GM12878 (cell line): ENCODE data around the gene GATA3. TPM values are rescaled to one million over a fixed set of nuclear protein-coding genes. Genes with fewer than 3 reads are reported as not detected.

Experiments used
- BACH1 ChIP-seq: fragments of 450-650 bp; IDR thresholded peaks from 2 replicates; pipeline ENCODE4 v1.6.1; 2017; ENCODE audit warnings: mild to moderate bottlenecking, borderline replicate concordance
- CBX3 ChIP-seq: fragments of 200-600 bp; sonication (generic); IDR thresholded peaks from 2 replicates; pipeline ENCODE4 v1.6.1; 2016; ENCODE audit warnings: low read depth, borderline replicate concordance
- CHD4 ChIP-seq: fragments of 200-600 bp; sonication (generic); IDR thresholded peaks from 2 replicates; pipeline ENCODE4 v1.6.1; 2016; ENCODE audit warnings: mild to moderate bottlenecking
- CREB1 ChIP-seq: IDR thresholded peaks from 2 replicates; pipeline ENCODE4 v1.6.1; 2012; ENCODE audit warnings: low read depth, mild to moderate bottlenecking, inconsistent platforms
- CREM ChIP-seq: IDR thresholded peaks from 2 replicates; pipeline ENCODE4 v1.6.1; 2014; ENCODE audit warnings: antibody characterized with exemption, low read depth
- E4F1 ChIP-seq: fragments of 450-650 bp; IDR thresholded peaks from 2 replicates; pipeline ENCODE4 v1.6.1; 2018; ENCODE audit warnings: borderline replicate concordance, mild to moderate bottlenecking; ENCODE audit not compliant: partially characterized antibody
- ESRRA ChIP-seq: IDR thresholded peaks from 2 replicates; pipeline ENCODE4 v1.6.1; 2012; ENCODE audit warnings: mild to moderate bottlenecking, low read length, improper control_type of control experiment
- FOS ChIP-seq: IDR thresholded peaks from 3 replicates; pipeline ENCODE4 v1.6.1; 2011; ENCODE audit warnings: borderline replicate concordance; ENCODE audit not compliant: insufficient read length; ENCODE audit errors: extremely low read depth
- IRF4 ChIP-seq: IDR thresholded peaks from 2 replicates; pipeline ENCODE4 v1.6.1; 2011; ENCODE audit warnings: low read depth, low read length
- JUND ChIP-seq: IDR thresholded peaks from 2 replicates; pipeline ENCODE4 v1.6.1; 2012; ENCODE audit warnings: low read depth, mild to moderate bottlenecking, low read length, improper control_type of control experiment, moderate library complexity
- MAX ChIP-seq: IDR thresholded peaks from 2 replicates; pipeline ENCODE4 v1.6.1; 2012; ENCODE audit warnings: low read depth, low read length, improper control_type of control experiment
- MLLT1 ChIP-seq: fragments of 450-650 bp; IDR thresholded peaks from 2 replicates; pipeline ENCODE4 v1.6.1; 2016; ENCODE audit warnings: mild to moderate bottlenecking
- NBN ChIP-seq: fragments of 450-650 bp; IDR thresholded peaks from 2 replicates; pipeline ENCODE4 v1.6.1; 2016
- SIX5 ChIP-seq: IDR thresholded peaks from 2 replicates; pipeline ENCODE4 v1.6.1; 2011; ENCODE audit warnings: mild to moderate bottlenecking, low read depth, low read length, moderate library complexity; ENCODE audit not compliant: severe bottlenecking
- SP1 ChIP-seq: IDR thresholded peaks from one replicate; pipeline ENCODE4 v1.6.1; 2011; ENCODE audit warnings: low read depth, low read length
- STAT3 ChIP-seq: IDR thresholded peaks from 2 replicates; pipeline ENCODE4 v1.6.1; 2011; ENCODE audit warnings: low read depth, low read length, improper control_type of control experiment
- SUPT20H ChIP-seq: IDR thresholded peaks from 2 replicates; pipeline ENCODE4 v1.6.1; 2011; ENCODE audit warnings: low read depth, mild to moderate bottlenecking, low read length, moderate library complexity, borderline replicate concordance; ENCODE audit not compliant: control insufficient read depth
- SUZ12 ChIP-seq: fragments of 200-600 bp; sonication (generic); IDR thresholded peaks from one replicate; pipeline ENCODE4 v1.6.1; 2018; ENCODE audit warnings: antibody characterized with exemption, mild to moderate bottlenecking; ENCODE audit not compliant: unreplicated experiment
- YBX1 ChIP-seq: fragments of 450-650 bp; IDR thresholded peaks from 2 replicates; pipeline ENCODE4 v1.6.1; 2016; ENCODE audit warnings: antibody characterized with exemption
- ZBED1 ChIP-seq: IDR thresholded peaks from 2 replicates; pipeline ENCODE4 v1.6.1; 2016; ENCODE audit warnings: borderline replicate concordance
- ZBTB4 ChIP-seq: fragments of 450-650 bp; formaldehyde crosslinking; IDR thresholded peaks from 2 replicates; pipeline ENCODE4 v1.4.0; 2022; ENCODE audit warnings: mild to moderate bottlenecking, moderate library complexity
- ZSCAN29 ChIP-seq: fragments of 450-650 bp; IDR thresholded peaks from 2 replicates; pipeline ENCODE4 v1.6.1; 2017; ENCODE audit warnings: mild to moderate bottlenecking, moderate library complexity
- polyA plus RNA-seq, 11 experiments: library from polyadenylated mRNA; depleted of rRNA in 4 of 11; unstranded in 6 of 11; stranded (reverse) in 5 of 11; fragments of >200 nt; fragmentation: Nextera tagmentation in 4 of 11; fragmentation: Illumina TruSeq in 1 of 11; extraction: Ambion mirVana in 4 of 11; extraction: Trizol in 1 of 11; gene quantifications; 1 replicate in 1 of 11; 2 replicates in 10 of 11; pipeline versions ENCODE4 v1.2.1 to v1.2.3, GENCODE V29; 2011 to 2016; ENCODE audit warnings: inconsistent platforms in 2 of 11, missing spikeins in 2 of 11, low read depth in 1 of 11
- total RNA-seq, 4 experiments: library from RNA; depleted of rRNA in 3 of 4; stranded (reverse); fragments of >200 nt in 3 of 4; fragmentation: Illumina TruSeq in 1 of 4; extraction: Trizol in 1 of 4; gene quantifications; 2 replicates each; pipeline versions ENCODE4 v1.2.1 to v1.2.3, GENCODE V29; 2013 to 2021
- TF ChIP-seq, protein P1 (sequence below): fragments of 450-650 bp; IDR thresholded peaks from 2 replicates; pipeline ENCODE4 v1.6.1; 2017; ENCODE audit warnings: low read depth, mild to moderate bottlenecking, moderate library complexity

GATA3 gene
- total and polyA plus RNA-seq, 10 of the 15 experiments (the other 5 are each of a cell fraction or from before 2014, with no cell fraction given) = 0.08 to 0.80 (median 0.29) TPM

DNA sequence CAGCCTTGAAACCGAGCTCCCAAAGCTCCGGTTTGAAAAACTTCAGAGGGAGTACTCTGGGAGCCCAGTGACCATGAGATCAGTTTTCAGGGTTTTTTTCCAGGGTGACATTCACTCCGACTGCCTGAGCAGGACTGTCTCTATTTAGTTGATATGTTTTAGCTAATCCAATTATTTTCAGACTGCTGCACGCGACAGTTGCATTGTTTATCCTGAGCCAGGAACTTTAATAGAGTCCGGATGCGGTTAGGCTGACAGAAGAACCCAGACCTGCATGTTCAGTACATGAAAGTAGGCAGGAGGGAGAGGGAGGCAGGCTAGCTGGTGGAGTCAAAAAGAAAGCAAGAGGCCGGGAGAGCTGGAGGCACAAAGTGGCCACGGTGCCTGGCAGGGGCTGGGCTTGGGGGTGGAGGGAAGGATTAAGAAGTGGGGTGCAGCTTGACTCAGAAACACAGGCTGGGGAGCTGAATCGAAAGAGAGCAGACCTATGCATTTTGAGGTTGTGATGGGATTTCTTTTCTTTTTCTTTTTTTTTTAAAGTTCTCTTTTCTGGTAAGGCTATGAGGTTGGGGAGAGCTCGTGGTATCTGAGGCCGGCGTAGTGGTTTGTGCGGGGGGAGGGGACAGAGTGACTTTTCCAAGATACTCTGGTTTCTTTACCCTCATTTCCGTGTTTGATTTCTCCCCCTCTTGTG lies 5.7 kb downstream of the GATA3 start (continued):
- TF ChIP-seq, protein P1, sequence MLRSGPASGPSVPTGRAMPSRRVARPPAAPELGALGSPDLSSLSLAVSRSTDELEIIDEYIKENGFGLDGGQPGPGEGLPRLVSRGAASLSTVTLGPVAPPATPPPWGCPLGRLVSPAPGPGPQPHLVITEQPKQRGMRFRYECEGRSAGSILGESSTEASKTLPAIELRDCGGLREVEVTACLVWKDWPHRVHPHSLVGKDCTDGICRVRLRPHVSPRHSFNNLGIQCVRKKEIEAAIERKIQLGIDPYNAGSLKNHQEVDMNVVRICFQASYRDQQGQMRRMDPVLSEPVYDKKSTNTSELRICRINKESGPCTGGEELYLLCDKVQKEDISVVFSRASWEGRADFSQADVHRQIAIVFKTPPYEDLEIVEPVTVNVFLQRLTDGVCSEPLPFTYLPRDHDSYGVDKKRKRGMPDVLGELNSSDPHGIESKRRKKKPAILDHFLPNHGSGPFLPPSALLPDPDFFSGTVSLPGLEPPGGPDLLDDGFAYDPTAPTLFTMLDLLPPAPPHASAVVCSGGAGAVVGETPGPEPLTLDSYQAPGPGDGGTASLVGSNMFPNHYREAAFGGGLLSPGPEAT = no peak
- no peak for TF ChIP-seq SUZ12
- no peak for TF ChIP-seq SP1
- TF ChIP-seq CBX3 = no peak
- TF ChIP-seq CREB1 = no peak
- TF ChIP-seq IRF4 = no peak
- TF ChIP-seq MAX = no peak; the same call in 1 of the 2 replicates
- no peak for TF ChIP-seq YBX1
- no peak for TF ChIP-seq FOS
- no peak for TF ChIP-seq ESRRA
- no peak for TF ChIP-seq JUND
- no peak for TF ChIP-seq STAT3
- TF ChIP-seq CHD4 = no peak
- TF ChIP-seq SUPT20H = no peak
- TF ChIP-seq NBN = peak; percentile 62; the same call in 1 of the 2 replicates
- no peak for TF ChIP-seq BACH1
- peak; percentile 60; the same call in 1 of the 2 replicates for TF ChIP-seq MLLT1
- no peak for TF ChIP-seq ZBED1
- TF ChIP-seq ZBTB4 (CRISPR knock-in tag) = no peak
- TF ChIP-seq CREM = no peak
- TF ChIP-seq SIX5 = peak; percentile 14
- no peak for TF ChIP-seq ZSCAN29
- no peak for TF ChIP-seq E4F1
